ENCODE measurements around the gene CTBP2.
A peak's percentile ranks its signal among the peaks of the same experiment; 100 is the strongest.

The CTBP2 gene

DNA sequence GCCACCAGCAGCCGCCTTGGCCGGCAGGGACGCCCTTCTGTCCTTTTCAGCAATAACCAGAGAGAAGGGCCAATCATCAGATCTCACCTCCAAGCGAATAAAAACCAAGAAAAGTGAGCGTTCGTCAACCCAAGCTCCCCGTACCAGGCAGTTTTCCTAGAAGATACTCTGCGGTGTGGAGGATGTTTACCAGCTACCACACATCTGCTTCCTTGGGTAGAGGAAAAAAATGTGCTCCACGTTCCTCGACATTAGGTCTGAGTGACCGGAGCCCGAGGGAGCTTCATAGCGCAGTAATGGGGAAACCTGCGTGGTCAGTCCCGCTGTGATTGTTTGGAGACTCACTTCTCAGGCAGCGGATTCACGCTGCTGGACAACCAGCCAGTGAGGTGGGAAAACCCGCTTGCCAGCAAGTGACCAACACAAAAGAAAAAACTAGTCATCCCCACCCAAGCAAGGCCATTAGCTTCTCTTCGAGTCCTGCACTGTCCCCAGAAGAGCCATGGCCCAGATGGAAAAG is 145.5 kb downstream of the CTBP2 start:
- Mint-ChIP-seq H3K27ac (no peak overlapping the region), H3K27me3 (peaks cover 5 to 71% of the 10 kb centered on the region in 2 donors), H3K36me3 (ENCODE audit: insufficient read depth) (peaks cover 4% of the 10 kb centered on the region), H3K9me3 (no peaks in the 10 kb centered on the region), H3K4me1 (ENCODE audit: low read depth in 2 of 2) (peaks cover 14% of the 10 kb centered on the region in 2 donors), H3K4me3 (peak overlapping the region in 1 of 2 donors; percentile 60)
- ATAC-seq (replicated peaks) (no peak), DNase-seq (no peak)

DNA sequence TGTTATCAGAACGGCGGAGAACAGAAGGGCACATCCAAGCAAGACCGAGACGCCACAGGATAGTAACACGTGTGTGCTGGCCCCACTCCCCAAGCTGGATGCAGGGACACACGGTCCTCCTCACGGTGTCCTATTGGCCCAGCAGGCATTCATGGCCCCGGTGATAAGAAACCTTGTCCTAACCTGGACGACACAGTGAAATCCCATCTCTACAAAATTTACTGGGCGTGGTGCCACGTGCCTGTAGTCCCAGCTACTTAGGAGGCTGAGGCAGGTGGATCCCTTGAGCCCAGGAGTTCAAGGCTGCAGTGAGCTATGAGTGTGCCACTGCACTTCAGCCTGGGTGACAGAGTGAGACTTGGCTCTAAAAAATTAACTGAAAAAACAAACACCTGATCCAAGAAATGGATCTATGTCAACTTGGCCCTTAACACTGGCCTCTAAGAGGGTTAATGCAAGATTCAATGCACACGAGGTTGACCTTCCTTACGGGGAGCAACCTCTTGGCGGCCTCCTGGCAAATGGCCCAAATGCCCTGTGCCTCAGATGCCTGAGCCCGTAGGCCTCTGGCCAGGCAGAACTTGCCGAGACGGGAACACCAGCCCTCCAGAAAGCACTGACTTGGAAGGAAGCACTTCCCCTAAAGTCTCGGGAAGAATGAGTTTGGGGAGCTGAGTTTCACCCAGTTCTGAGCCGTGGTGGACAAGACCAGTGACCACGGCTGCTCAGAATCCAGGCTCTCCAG is 146.1 kb downstream of the CTBP2 start:
- Mint-ChIP-seq H3K9me3 (no peaks in the 10 kb centered on the region), H3K4me3 (no peak overlapping the region), H3K4me1 (ENCODE audit: low read depth in 2 of 2) (peaks cover 11 to 14% of the 10 kb centered on the region in 2 donors), H3K27ac (no peak overlapping the region), H3K27me3 (peaks cover 5 to 77% of the 10 kb centered on the region in 2 donors), H3K36me3 (ENCODE audit: insufficient read depth) (peaks cover 4% of the 10 kb centered on the region)
- DNase-seq, result no peak
- no peak for ATAC-seq (replicated peaks)

DNA sequence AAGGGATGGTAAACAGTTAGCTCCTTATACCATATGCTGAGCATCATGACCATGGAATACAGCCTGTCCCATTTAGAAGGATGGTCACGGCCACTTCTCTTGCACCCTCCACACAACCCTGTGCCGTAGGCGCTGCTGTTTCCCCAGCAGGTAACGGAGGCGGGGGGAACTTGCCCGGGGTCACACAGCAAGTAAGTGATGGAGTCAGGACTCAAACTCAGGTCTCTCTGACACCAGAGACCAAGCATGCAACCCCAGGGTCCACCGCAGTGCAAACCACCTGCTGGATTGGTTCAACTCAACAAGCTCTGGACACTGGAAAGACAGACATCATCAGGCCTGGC is 146.9 kb downstream of the CTBP2 start:
- no peak for ATAC-seq (replicated peaks)
- Mint-ChIP-seq H3K4me1 (ENCODE audit: low read depth in 2 of 2) (peaks cover 10 to 14% of the 10 kb centered on the region in 2 donors), H3K36me3 (ENCODE audit: insufficient read depth) (peaks cover 4% of the 10 kb centered on the region), H3K27me3 (peaks cover 5 to 79% of the 10 kb centered on the region in 2 donors), H3K9me3 (no peaks in the 10 kb centered on the region), H3K4me3 (no peak overlapping the region), H3K27ac (no peak overlapping the region)
- DNase-seq, result no peak

DNA sequence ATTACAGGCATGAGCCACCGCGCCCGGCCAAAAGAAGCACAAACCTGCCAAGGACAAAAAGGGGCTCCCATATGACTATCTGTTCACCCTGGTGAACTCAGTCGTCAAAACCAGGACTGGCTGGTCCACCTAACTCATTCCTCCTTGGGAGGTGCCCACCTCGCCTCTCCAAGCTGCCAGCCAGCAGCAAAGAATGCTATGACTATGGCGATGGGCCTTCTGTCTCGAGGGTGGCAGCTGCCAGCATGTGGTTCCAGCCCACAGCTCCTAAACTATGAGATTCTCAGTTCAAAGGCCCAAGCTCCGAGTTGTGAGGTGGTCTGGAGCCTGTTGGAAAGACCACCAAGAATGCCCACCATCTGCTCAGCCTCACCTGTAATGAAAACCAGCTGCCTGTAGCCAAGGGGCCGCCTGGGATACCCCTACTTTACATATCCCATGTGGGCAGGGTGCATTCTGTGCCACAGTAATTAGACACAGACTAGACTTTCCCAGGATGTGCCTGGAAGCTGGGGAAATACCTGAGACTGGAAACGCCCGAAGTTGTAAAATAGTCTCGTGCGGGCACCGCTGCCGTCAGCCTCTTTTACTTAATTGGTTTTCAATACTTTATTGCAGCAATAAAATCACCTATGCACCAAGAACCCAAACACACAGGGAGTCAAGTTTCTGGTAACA is 147.4 kb downstream of the CTBP2 start:
- Mint-ChIP-seq H3K36me3 (ENCODE audit: insufficient read depth) (peaks cover 4% of the 10 kb centered on the region), H3K4me1 (ENCODE audit: low read depth in 2 of 2) (peaks cover 10 to 12% of the 10 kb centered on the region in 2 donors)

DNA sequence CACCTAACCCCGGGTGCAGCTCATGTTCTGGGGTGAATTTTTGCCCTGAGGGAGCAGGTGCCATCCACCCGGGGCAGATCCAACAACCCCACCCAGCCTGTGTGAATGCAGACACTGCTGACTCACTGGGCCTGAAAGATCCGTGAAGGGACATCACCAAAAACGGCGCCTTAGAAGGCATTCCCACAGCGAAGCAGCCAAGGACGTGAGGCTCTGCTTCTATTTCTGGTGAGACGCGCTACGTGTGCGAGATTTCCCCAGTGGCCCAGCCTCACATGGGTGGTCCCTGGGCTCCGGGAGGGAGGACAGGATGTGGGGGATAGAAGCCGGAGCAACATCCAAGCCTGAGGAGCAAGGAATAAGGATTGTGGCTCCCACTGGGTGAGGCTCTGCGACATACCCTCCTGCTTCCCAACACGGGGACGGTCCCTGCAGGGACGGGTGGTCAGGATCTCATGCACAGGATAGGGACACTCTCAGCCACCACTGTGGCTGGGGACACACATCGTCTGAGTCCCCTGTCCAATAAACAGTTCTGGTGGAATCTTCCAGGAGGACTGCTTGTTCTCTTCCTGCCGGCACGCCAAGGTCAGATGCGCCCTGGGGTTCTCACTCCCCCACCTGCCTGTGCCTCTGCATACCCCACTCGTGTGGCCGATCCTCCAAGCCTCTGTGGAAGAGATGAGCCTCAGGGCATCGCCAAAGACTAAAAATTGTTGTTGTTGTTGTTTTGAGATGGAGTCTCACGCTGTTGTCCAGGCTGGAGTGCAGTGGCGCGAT is 148.2 kb downstream of the CTBP2 start:
- no peaks in the 10 kb centered on the region for H3K9me3 Mint-ChIP-seq
- DNase-seq, result no peak
- no peak overlapping the region for H3K27ac Mint-ChIP-seq
- peaks cover 4% of the 10 kb centered on the region for H3K36me3 Mint-ChIP-seq (ENCODE audit: insufficient read depth)
- ATAC-seq (replicated peaks), result no peak
- H3K4me3 Mint-ChIP-seq, result no peak overlapping the region
- H3K4me1 Mint-ChIP-seq (ENCODE audit: low read depth in 2 of 2), result peaks cover 10 to 12% of the 10 kb centered on the region in 2 donors
- H3K27me3 Mint-ChIP-seq, result peaks cover 5 to 67% of the 10 kb centered on the region in 2 donors

More for the DNA sequence above, 147.4 kb downstream of the CTBP2 start:
- no peak overlapping the region for H3K27ac Mint-ChIP-seq
- H3K4me3 Mint-ChIP-seq, result no peak overlapping the region
- no peaks in the 10 kb centered on the region for H3K9me3 Mint-ChIP-seq
- no peak for ATAC-seq (replicated peaks)
- no peak for DNase-seq
- peaks cover 5 to 76% of the 10 kb centered on the region in 2 donors for H3K27me3 Mint-ChIP-seq

DNA sequence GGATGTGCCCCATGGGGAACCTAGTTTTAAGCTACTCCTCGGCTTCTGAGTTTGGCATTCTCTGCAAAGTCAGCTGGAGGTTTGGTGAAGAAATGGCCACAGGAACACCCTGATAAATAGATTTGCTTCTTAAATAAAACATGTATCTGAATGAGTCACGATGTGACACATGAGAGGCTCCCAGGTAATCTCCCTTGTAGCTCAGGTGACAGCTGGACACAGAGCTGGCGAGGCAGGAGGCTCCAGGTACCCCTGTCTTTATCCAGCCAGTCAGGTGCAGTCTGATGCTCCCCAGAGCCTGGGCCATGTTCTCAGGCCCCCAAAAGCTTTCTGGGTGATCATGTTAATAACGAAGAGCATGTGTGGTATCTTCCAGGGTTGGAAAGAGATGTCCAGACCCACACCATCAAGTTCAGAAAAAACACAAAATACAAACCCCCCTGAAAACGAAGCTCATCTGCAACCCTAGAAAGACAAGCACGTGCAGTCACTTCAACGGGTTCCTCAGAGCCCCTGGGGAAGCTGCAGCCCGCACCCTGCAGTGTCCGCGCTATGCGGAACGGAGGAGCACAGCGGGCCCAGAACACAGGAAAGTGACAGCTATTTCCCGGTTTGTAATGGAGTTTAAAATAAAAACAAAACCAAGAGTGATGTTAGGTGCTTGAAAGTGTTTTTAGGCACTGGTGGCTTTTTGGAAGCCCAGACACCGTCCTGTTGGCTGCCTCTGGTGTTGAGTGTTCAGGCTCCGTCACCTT is 149.0 kb downstream of the CTBP2 start:
- DNase-seq (no peak), ATAC-seq (replicated peaks) (no peak)
- Mint-ChIP-seq H3K27ac (no peak overlapping the region), H3K36me3 (ENCODE audit: insufficient read depth) (peaks cover 4% of the 10 kb centered on the region), H3K27me3 (peaks cover 5 to 61% of the 10 kb centered on the region in 2 donors), H3K9me3 (no peaks in the 10 kb centered on the region), H3K4me3 (no peak overlapping the region), H3K4me1 (ENCODE audit: low read depth in 2 of 2) (peaks cover 9 to 10% of the 10 kb centered on the region in 2 donors)

DNA sequence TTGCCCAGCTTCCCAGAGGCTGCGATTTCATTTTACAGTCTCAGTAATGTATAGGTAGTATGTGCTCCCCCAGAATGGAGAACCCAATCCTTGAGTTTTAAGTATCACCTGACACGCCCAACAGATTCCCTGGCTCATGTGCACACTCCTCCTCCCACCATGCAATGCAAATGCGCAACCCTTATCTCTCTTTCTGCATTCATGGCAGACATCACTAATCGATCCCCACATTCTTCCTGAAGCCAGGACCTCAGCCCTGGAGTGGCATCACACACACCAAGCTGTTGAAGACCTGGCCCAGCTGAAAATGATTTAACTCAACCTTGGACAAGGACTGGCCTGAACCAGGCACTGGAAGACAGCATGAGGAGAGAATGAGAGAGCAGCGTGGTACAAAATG is 150.0 kb downstream of the CTBP2 start:
- peaks cover 5 to 6% of the 10 kb centered on the region in 2 donors for H3K4me1 Mint-ChIP-seq (ENCODE audit: low read depth in 2 of 2)
- H3K4me3 Mint-ChIP-seq, result no peak overlapping the region

DNA sequence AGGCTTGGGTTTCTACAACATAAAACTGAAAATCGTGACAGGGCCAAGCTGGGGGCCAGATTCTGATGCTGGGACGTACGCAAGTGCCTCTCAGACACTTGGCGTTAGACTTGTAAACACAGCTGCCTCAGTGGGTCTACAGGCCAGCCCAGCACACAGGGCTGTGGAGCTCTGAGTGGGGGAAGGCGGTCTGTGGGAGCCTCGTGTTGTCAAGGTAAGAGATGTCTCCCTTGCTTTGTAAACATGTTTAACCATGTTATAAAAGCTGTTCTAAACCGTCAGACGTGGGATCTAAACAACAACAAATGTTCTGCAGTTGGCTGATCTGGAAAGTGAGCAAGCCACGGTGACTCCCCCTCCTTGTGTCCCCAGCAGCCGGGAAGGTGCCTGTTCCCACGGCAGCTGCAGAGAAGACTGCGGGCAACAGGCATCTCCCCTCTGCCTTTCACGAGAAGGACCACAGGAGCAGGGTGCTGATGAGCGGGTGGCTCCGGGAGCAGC is 150.7 kb downstream of the CTBP2 start:
- DNase-seq (no peak), ATAC-seq (replicated peaks) (no peak)
- Mint-ChIP-seq H3K27me3 (peaks cover 5 to 54% of the 10 kb centered on the region in 2 donors), H3K9me3 (no peaks in the 10 kb centered on the region), H3K36me3 (ENCODE audit: insufficient read depth) (no peaks in the 10 kb centered on the region), H3K4me1 (ENCODE audit: low read depth in 2 of 2) (peaks cover 0 to 2% of the 10 kb centered on the region in 2 donors), H3K4me3 (no peak overlapping the region), H3K27ac (no peak overlapping the region)

More for the DNA sequence above, 150.0 kb downstream of the CTBP2 start:
- ATAC-seq (replicated peaks) (no peak), DNase-seq (no peak)
- H3K9me3 Mint-ChIP-seq, result no peaks in the 10 kb centered on the region
- H3K36me3 Mint-ChIP-seq (ENCODE audit: insufficient read depth), result peaks cover 3% of the 10 kb centered on the region
- peaks cover 5 to 55% of the 10 kb centered on the region in 2 donors for H3K27me3 Mint-ChIP-seq
- H3K27ac Mint-ChIP-seq, result no peak overlapping the region

DNA sequence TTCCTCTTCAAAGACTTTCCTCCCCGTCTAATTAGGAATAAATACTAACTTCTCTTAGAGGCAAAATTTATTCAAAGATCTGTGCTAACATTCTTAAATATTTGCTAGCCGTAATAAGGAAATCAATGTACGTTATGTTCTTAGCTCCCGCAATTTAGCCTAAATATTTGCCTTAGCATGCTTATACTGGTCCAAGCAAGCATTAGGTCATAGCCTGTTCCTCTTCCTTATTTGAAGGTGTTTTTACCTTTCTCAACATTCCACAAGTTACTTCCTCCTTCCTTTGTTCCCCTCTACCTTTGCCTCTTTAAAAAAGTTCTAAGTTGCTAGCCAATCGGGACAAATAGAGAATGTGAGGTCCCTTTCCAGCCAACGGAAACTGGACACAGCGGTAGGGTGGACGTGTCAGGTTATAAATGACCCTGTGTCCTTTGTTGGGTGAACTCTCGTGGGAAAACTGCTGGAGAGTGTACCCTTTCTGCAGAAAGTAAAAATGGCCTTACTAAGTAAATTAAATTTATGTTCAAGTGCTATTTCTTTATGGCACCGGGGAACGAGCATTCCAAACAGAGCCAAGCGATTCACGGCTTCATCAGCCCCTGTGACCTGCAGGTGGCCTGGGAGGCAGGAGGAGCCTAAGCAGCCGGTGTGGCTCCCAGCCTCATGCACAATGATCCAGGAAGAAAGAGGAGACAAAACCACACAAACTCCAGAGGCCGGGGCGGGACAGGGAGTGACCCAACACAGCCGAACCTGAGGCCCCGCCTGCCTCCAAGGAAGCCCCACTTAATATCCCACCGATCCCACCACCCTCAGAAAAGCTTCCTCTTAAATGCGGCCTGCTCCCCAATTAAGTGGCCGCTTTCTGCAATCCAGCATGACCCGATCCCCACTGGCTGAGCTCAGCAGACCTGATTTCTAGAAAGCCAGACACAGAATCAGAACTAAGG is 151.4 kb downstream of the CTBP2 start:
- no peaks in the 10 kb centered on the region for H3K9me3 Mint-ChIP-seq
- no peak overlapping the region for H3K4me3 Mint-ChIP-seq
- no peaks in the 10 kb centered on the region for H3K36me3 Mint-ChIP-seq (ENCODE audit: insufficient read depth)
- H3K27ac Mint-ChIP-seq, result peak overlapping the region; percentile 13 to 17
- no peak for DNase-seq
- H3K27me3 Mint-ChIP-seq, result peaks cover 3 to 57% of the 10 kb centered on the region in 2 donors
- peaks cover 0 to 2% of the 10 kb centered on the region in 2 donors for H3K4me1 Mint-ChIP-seq (ENCODE audit: low read depth in 2 of 2)
- no peak for ATAC-seq (replicated peaks)

DNA sequence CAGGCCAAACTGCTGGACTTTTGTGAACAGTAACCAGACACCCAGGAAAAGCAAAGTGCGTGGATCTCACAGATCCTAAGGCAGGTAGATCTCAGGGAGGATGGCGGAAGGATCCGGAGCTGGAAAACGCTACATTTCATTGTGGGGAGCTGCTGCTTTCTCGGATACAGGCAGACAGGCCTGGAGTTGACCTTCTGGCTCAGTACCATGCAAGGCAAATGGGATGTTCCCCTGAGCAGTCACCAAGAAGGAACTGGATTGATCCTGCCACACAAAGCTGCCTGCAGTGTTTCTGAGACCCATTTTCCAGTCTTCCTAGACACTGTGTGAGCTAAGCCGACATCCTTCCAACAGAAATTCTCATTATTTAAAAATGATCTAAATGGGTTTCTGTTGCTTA is 152.9 kb downstream of the CTBP2 start:
- Mint-ChIP-seq H3K4me1 (ENCODE audit: low read depth in 2 of 2) (peaks cover 0 to 2% of the 10 kb centered on the region in 2 donors), H3K27me3 (peaks cover 0 to 65% of the 10 kb centered on the region in 2 donors), H3K36me3 (ENCODE audit: insufficient read depth) (peaks cover 2% of the 10 kb centered on the region), H3K4me3 (no peak overlapping the region), H3K9me3 (no peaks in the 10 kb centered on the region), H3K27ac (no peak overlapping the region)
- DNase-seq, result no peak
- no peak for ATAC-seq (replicated peaks)

DNA sequence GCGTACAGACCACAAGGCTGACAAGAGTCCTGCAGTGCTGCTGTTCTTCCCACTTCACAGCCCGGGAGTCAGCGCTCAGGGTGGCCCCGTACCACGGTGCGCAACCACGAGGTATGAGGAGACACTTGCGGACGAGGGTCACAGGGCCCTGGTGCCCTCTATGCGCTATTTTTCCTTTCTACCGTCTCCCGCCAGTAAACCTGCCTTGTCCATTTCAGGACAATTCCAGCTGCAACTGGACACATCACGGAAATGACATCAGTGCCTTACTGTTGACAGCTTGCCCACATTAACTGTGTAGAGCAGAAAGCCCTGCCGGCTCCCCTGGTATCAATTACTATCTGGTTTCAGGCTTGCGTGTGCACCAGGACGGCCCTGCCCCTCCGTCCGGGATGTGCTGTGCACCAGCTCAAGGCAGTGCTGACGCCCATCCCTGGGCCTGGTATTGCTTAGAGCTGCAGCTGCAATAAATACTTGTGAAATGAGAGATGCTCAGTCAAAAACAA is 153.4 kb downstream of the CTBP2 start:
- Mint-ChIP-seq H3K4me3 (no peak overlapping the region), H3K36me3 (ENCODE audit: insufficient read depth) (peaks cover 2% of the 10 kb centered on the region), H3K4me1 (ENCODE audit: low read depth in 2 of 2) (peaks cover 0 to 2% of the 10 kb centered on the region in 2 donors), H3K27me3 (peaks cover 0 to 60% of the 10 kb centered on the region in 2 donors), H3K27ac (no peak overlapping the region), H3K9me3 (no peaks in the 10 kb centered on the region)
- no peak for ATAC-seq (replicated peaks)
- DNase-seq, result no peak

All from effector memory CD8-positive, alpha-beta T cell (primary cell).